Epithelial cell of esophagus (primary cell): ENCODE data around the gene KLHL7.
A peak's percentile ranks its signal among the peaks of the same experiment; 100 is the strongest.

Experiments
- DNase-seq: peaks from one replicate; pipeline ENCODE4 v3.0.0; 2010; ENCODE audit warnings: low read depth
- H3K4me3 ChIP-seq: 2 replicates; pipeline ENCODE4 v1.5.1; 2011; ENCODE audit warnings: mild to moderate bottlenecking, low read length, control low read depth
- CTCF ChIP-seq: IDR thresholded peaks from 2 replicates; pipeline ENCODE4 v1.5.1; 2011; ENCODE audit warnings: low read depth, mild to moderate bottlenecking, low read length, control low read depth, inconsistent platforms; ENCODE audit not compliant: insufficient read depth; ENCODE audit errors: missing control alignments

KLHL7 gene

GRCh38 chr7:23205909-23206767 lies 100.6 kb downstream of the KLHL7 start:
- H3K4me3 ChIP-seq: peak overlapping the region; percentile 18
- peak; percentile 23 for DNase-seq
- no peak for TF ChIP-seq CTCF

DNA sequence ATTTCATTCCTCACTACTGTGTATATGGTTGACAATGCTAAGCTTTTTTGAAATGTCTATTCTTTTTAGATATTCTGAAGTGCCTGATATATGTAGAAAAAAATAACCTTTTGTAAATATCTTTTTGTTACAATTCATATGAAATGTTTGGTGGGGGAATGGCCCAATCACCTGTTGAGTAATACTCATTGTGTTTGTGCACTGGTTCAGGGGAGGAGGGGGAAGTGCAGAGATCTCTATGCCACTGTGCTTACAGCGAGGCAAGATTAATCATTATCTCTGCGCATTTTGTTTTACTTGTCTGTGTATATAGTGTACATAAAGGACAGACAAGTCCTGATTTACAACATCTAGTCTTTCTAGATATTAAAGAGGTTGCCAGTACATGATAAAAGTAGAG lies 101.4 kb downstream of the KLHL7 start:
- no peak for TF ChIP-seq CTCF
- no peak overlapping the region for H3K4me3 ChIP-seq
- DNase-seq: no peak

- DNase-seq: no peak
These were observed 102.3 kb downstream of the KLHL7 start for GRCh38 chr7:23207884-23208283.

GRCh38 chr7:23208316-23208715 lies 102.7 kb downstream of the KLHL7 start:
- H3K4me3 ChIP-seq: no peak overlapping the region
- no peak for TF ChIP-seq CTCF
- no peak for DNase-seq

More at GRCh38 chr7:23207884-23208283, 102.3 kb downstream of the KLHL7 start:
- TF ChIP-seq CTCF: no peak
- no peak overlapping the region for H3K4me3 ChIP-seq

DNA sequence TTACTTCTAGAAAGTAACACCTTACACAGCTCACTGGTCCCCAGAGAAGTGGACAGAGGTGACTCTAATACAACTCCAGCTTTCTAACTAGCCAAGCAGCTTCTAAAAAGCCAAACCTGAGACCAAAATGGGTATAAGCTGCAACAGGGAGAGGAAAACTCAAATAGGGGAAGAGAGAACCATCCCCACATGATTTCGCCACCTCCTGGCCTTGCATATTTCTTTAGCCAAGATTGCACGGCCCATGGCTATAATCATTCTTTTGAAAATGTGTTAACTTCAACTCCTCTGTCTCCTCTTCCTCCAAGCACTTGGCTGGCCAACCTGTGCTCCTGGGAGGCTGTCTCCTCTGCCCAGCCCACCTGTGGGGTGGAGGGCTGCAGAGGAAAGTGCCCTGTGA lies 104.9 kb downstream of the KLHL7 start:
- DNase-seq: no peak
- H3K4me3 ChIP-seq: no peak overlapping the region
- TF ChIP-seq CTCF: no peak

- no peak for TF ChIP-seq CTCF
- no peak for DNase-seq
- H3K4me3 ChIP-seq: no peak overlapping the region
These were observed 106.0 kb downstream of the KLHL7 start for GRCh38 chr7:23211589-23211988.

- H3K4me3 ChIP-seq: no peak overlapping the region
- no peak for DNase-seq
- no peak for TF ChIP-seq CTCF
These were observed 106.8 kb downstream of the KLHL7 start for GRCh38 chr7:23212395-23212794.
